HG03432 (cell line): ENCODE results near the gene LHFPL6.

ENCODE experiments used
- ATAC-seq: cut with Tn5 transposase; IDR thresholded peaks from one replicate; pipeline ENCODE4 v1.9.1; 2021; ENCODE audit warnings: mild to moderate bottlenecking, moderate library complexity; ENCODE audit not compliant: unreplicated experiment

The LHFPL6 gene

DNA sequence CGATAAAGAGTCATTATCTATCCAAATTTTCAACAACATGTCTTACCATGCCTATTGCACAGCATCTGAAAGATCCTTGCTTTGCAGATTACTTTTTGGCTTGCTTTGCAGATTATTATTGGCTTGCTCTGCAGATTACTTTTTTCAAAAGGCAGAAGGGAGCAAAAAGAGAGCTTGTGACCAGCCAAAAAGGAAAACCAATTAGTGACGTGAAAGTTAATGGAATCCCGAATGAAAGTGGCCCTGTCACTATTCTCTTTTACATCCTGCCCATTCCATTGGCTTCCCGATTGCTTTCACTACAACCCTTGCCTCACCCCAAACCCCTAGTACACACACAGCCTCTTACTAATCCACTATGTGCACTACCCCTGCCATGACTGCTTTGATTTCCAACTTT lies 81.3 kb downstream of the LHFPL6 start:
- no peak for ATAC-seq

DNA sequence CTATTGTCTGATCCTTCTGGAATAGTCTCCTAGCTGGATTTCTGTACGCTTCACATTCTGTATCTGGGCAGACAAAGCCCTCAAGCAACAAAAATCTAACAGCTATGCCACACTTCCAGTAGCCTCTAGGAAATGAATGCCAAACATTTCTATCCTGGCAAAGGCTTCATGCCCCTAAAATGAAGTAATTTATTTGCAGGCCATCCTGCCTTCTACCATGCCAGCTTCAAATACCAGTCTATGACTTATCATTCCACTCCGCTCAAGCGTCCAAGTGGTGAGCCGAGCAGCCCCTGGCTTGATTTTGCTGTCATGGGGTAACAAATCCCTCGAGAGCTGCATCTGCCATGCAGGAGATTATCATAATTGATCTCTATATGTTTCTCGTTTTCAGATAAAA lies 86.9 kb downstream of the LHFPL6 start:
- ATAC-seq: no peak

DNA sequence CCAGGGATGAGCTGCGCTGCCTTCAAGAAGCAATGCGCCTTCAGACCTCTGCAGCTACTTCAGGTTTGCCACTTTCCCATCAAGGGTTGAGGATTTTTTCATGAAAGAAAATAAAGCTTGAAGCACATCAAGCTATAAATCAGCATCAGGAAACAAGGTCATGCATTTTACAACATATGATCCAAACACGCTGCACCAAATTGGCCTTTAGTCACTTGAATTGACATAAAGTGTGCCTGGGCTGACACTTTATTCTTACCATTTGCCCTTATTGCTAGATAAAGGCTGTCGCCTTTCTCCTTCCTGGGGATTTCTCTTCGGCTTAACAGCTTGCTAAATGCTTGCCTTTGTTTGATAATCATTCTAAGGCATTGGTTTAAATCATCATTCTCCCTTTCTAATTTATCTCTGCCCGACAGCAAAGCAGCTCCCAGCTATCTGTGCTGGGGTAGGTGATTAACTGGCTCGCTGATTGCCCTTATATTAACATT lies 87.7 kb downstream of the LHFPL6 start:
- ATAC-seq: no peak

DNA sequence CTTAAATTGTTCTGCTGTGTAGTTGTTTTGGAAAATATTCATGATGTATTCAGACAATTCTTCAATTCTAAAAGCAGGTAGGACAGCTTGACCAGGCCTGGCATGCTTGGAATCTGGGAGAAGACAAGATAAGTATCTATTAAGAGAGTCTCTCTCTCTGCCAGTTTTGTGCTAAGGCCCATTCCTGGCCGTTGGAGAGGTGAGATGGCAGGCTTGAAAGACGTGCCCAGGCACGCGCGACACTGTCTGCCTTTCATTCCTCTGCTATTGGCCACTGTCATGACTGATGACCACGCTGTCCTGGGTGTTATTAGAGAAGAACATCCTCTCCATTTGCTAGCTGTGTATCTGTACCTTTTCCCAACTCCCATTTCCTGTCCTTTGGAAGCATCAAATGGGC lies 90.3 kb downstream of the LHFPL6 start:
- no peak for ATAC-seq

- ATAC-seq: peak; percentile 86
Observed at GRCh38 chr13:39510316-39510695, 92.7 kb downstream of the LHFPL6 start.

DNA sequence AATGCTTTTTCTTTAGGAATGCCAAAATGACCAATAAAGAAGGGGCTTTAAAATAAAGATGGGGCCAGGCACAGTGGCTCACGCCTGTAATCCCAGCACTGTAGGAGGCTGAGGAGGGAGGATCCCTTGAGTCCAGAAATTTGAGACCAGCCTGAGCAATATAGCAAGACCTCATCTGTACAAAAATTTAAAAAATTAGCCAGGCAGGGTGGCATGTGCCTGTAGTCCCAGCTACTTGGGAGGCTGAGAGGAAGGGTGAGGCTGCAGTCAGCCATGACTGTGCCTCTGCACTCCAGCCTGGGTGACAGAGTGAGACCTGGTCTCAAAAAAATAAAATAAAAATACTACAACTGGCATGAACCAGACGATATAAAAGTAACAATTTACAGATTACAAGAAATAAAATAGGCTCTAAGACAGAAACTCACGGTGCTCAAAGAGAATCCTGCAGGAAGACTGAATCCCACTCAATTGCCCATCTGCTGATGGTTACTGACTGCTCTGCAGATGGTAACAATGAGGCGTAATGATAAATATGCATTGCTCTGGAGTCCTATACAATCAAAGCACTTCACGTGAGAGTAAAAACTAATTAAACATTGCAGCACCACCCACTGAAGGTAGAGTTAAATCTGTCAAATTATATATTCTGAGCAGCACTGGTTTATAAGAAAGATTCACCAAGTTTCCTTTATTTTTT lies 93.2 kb downstream of the LHFPL6 start:
- ATAC-seq: peak; percentile 17

DNA sequence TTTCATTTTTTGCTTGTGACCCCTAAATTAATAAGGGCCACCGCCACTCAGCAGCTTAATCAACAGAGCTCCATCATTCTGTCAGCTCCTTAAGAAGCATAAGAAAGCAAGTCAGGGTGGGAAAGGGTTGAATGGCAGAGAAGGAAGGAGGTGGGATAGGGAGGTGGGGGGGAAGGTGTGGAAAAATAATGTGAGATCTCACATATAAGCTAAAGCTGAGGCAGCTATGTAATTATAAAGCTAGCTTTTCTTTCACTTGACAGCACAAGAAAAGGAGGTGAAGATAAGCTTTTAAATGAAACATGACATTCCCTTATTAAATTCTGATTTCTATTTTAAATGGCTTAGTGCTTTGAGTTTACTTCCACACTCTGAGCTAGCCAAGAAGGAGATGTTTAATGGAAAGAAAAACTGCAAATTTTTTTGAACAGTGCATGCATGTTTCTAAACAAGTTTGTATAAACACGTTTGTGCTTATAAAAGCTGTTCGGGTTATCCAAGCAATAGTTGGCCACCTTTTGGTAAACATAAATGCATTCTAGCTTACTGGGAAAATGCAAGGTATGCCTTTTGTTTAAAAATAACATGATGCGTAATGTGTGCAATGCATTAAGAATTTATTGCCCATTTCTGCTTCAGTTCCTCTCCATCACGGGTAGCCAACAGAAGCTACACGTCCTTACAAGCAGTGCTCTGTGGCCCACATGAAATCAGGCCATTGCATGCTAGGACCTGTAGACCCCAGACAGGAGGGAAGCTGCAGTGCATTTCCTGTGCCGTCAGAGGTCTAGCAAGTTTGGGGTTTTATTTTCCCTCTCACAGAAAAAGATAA lies 96.2 kb downstream of the LHFPL6 start:
- no peak for ATAC-seq

- ATAC-seq: no peak
Observed at GRCh38 chr13:39505151-39505550, 97.8 kb downstream of the LHFPL6 start.

- ATAC-seq: no peak
Observed at GRCh38 chr13:39503048-39503447, 99.9 kb downstream of the LHFPL6 start.

DNA sequence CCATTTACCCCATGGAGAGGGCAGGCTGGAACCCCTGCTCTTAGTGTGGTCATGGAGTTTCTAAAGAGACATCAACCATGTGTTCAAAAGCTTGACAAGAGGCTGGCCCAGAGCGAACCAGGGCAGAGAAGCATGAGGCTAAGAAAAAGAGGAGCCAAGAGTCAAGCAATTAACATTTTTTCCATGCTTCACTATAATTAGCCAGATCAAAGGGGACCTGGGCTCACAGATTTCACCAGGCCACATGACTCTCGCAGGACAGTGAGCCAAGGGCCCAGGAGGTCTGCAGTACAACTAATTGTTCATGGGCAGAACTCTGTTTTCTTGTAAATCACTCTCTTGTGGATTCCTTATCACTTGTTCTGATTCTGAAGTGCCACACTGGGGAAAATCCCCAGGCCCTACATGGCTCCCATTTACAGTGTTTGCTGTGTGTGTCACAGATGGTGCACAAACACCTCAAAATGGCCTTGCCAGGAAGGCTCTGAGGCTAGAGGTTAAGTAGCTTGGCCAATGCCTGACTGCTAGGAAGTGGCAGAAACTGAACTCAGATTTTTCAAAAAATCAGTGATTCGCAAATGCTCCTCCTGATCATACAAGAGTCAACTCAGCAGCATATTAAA lies 101.2 kb downstream of the LHFPL6 start:
- no peak for ATAC-seq

DNA sequence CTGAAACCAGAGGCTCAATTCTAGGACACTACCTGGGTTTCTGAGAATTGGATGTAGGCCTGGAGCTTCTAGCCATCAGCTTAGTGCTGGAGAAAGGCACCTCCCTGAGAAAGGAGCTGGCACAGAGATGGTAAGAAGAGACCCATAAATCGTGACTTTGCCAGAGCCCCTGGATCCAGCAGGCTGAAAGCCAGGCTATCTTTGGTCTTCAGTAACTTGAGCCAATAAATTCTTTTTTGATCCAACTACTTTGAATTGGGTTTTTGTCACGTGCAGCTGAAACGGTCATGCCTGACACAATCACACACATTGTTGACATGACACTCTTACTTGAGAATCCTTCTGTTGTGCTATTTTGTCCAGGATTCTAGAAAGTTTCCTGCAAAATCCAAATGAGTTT lies 103.4 kb downstream of the LHFPL6 start:
- no peak for ATAC-seq

- ATAC-seq: no peak
Observed at GRCh38 chr13:39498471-39499114, 104.4 kb downstream of the LHFPL6 start.

DNA sequence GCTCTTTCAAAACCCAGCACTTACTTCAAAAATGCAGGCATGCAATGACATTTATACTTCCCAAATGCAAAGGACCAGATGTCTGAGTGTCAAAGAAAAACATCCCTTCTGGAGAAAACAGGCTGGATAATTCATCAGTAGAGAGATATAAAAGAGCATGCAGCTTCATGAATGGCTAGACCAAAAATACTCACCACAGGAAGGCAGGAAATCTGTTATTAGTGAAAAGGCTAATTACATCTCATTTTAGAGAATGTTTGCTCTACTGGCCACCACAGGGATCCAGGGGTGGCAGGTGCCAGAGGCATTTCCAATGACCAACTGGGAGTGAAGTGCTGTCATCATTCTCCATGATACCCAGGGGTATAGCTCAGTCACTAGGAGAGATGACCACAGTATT lies 106.5 kb downstream of the LHFPL6 start:
- ATAC-seq: no peak

GRCh38 chr13:39494633-39495032 lies 108.4 kb downstream of the LHFPL6 start:
- ATAC-seq: no peak

DNA sequence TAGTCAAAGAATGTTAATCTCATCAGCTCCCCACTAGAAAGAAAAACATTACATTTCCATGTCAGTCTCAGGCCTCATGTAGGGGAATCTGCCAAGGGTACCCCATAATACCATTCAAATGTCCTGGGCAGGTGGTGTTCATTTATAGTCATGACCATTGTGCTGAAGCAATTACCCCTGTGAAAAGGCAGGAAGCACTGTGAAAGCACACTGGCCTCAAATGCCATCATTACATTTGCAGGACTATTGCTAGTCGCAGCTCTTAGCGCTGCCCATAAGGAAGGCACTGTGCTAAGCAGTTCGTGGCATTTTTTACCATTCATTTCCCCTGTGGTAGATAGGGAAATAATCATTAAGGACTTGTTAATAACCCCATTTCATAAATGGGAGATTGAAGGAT lies 109.0 kb downstream of the LHFPL6 start:
- ATAC-seq: no peak

DNA sequence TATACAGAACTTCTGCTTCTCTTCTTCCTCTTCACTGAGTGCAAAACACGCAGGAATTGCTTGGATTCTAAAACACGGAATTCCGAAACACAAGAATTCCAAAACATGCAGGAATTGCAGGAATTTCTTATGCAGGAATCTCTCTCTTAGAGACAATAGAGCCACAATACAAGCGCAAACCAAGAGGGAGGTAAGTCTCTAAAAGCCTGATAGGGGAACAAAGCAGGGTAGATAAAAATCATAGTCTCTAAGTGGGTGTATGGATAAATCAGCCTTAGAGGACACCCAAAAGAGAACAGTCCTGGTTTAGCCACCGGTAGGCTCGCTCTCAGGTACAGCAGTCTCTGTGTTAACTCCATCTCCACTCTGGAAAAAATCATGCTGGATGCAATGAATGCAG lies 112.9 kb downstream of the LHFPL6 start:
- no peak for ATAC-seq

- no peak for ATAC-seq
Observed at GRCh38 chr13:39486758-39487157, 116.2 kb downstream of the LHFPL6 start.

DNA sequence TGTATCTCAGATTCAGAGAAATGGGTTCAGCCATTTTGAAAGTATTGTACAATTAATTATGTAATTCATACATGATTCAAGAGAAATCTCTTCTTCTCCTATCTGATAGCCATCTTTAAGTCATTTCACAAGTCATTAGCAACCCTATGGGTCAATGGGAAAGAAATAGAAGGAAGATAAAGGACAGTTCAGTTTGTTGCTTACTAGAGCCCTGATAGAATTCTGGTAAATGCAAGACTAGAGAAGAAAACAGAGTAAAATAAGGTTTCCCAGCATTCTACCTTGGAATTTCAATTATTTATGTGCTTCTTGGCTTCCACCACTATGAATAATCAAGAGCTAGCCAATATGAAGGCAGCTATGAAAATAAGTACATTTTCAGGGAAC lies 117.7 kb downstream of the LHFPL6 start:
- ATAC-seq: no peak

- no peak for ATAC-seq
Observed at GRCh38 chr13:39484506-39485313, 118.3 kb downstream of the LHFPL6 start.

DNA sequence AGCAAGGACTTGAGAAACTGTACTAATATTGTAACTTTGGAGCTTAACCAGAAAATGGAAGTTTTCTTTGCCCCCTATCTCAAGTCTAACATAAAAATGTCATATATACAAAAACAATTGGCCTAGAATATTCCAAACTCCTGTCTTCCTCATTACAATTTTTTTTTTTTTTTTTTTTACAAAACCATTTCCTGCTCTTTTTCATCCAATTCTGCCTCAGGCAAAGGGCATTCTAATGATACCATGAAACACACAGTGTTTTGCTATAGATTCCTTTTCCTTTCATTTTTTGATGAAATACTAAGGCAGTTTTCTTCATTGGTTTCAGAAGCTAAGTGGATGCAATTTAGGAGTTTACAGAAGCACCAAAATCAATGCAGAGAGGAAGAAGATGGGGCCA lies 119.7 kb downstream of the LHFPL6 start:
- no peak for ATAC-seq

GRCh38 chr13:39481491-39481890 lies 121.5 kb downstream of the LHFPL6 start:
- no peak for ATAC-seq
